ENCODE data around the gene NNAT. TPM values are rescaled to one million over a fixed set of nuclear protein-coding genes. Genes with fewer than 3 reads are reported as not detected.

NNAT gene
- total and polyA plus RNA-seq, 2 experiments from 2014 or later, result 1.1 to 4.2 TPM

GRCh38 chr20:37527638-37528445 is 6.8 kb downstream of the NNAT start, which contains the start of gene BLCAP:
Gene BLCAP (minus strand): TSS chr20:37527876. CDS start chr20:37519174, 8,702 bp downstream.
- TF ChIP-seq CTCF (IDR thresholded peaks at IDR 0.05; ENCODE audit: low read depth, low read length), result no peak
- Histone ChIP-seq H3K27me3 (no peaks in the 10 kb centered on the region), H3K36me3 (no peaks in the 10 kb centered on the region), H3K4me3 (peak within 1 kb of the TSS; percentile 79), H3K27ac (peak within 1 kb of the TSS; percentile 99), H3K4me1 (ENCODE audit: low read depth) (peaks cover 18% of the 10 kb centered on the region), H3K9me3 (ENCODE audit: low read depth) (no peaks in the 10 kb centered on the region)
- DNase-seq (ENCODE audit: low read depth in 1 of 2, low spot score in 1 of 2), result peak; percentile 89 to 93

- no peaks in the 10 kb centered on the region for H3K36me3 ChIP-seq
- no peak for DNase-seq (ENCODE audit: low read depth in 1 of 2, low spot score in 1 of 2)
- peak overlapping the region; percentile 99 for H3K27ac ChIP-seq
- H3K27me3 ChIP-seq, result no peaks in the 10 kb centered on the region
- peak overlapping the region; percentile 79 for H3K4me3 ChIP-seq
- H3K4me1 ChIP-seq (ENCODE audit: low read depth), result peaks cover 18% of the 10 kb centered on the region
- no peak for TF ChIP-seq CTCF (IDR thresholded peaks at IDR 0.05; ENCODE audit: low read depth, low read length)
- no peaks in the 10 kb centered on the region for H3K9me3 ChIP-seq (ENCODE audit: low read depth)
These were observed 7.6 kb downstream of the NNAT start for GRCh38 chr20:37528446-37529213.

- Histone ChIP-seq H3K4me3 (no peak overlapping the region), H3K36me3 (no peaks in the 10 kb centered on the region), H3K4me1 (ENCODE audit: low read depth) (peaks cover 16% of the 10 kb centered on the region), H3K27ac (no peak overlapping the region), H3K9me3 (ENCODE audit: low read depth) (no peaks in the 10 kb centered on the region), H3K27me3 (no peaks in the 10 kb centered on the region)
- no peak for TF ChIP-seq CTCF (IDR thresholded peaks at IDR 0.05; ENCODE audit: low read depth, low read length)
- no peak for DNase-seq (ENCODE audit: low read depth in 1 of 2, low spot score in 1 of 2)
These were observed 8.3 kb downstream of the NNAT start for GRCh38 chr20:37529214-37529967.

GRCh38 chr20:37529968-37530600 is 9.0 kb downstream of the NNAT start:
- DNase-seq (ENCODE audit: low read depth in 1 of 2, low spot score in 1 of 2), result no peak
- TF ChIP-seq CTCF (IDR thresholded peaks at IDR 0.05; ENCODE audit: low read depth, low read length), result no peak

GRCh38 chr20:37530696-37531095 is 9.6 kb downstream of the NNAT start:
- Histone ChIP-seq H3K27me3 (no peaks in the 10 kb centered on the region), H3K4me3 (no peak overlapping the region), H3K4me1 (ENCODE audit: low read depth) (peaks cover 9% of the 10 kb centered on the region), H3K36me3 (no peaks in the 10 kb centered on the region), H3K27ac (no peak overlapping the region), H3K9me3 (ENCODE audit: low read depth) (no peaks in the 10 kb centered on the region)
- no peak for TF ChIP-seq CTCF (IDR thresholded peaks at IDR 0.05; ENCODE audit: low read depth, low read length)
- no peak for DNase-seq (ENCODE audit: low read depth in 1 of 2, low spot score in 1 of 2)

More at GRCh38 chr20:37529968-37530600, 9.0 kb downstream of the NNAT start:
- H3K4me1 ChIP-seq (ENCODE audit: low read depth), result peaks cover 14% of the 10 kb centered on the region
- no peaks in the 10 kb centered on the region for H3K36me3 ChIP-seq
- H3K9me3 ChIP-seq (ENCODE audit: low read depth), result no peaks in the 10 kb centered on the region
- no peak overlapping the region for H3K27ac ChIP-seq
- no peak overlapping the region for H3K4me3 ChIP-seq
- H3K27me3 ChIP-seq, result no peaks in the 10 kb centered on the region
